Ovary (tissue), 3 donors: ENCODE data around the gene MRRF.

Experiments
- POLR2A ChIP-seq: fragments of 450-650 bp; IDR thresholded peaks from one replicate; pipeline ENCODE4 v1.6.1; 2017; ENCODE audit warnings: antibody characterized with exemption, mild to moderate bottlenecking, moderate library complexity
- TF ChIP-seq, protein P1 (sequence below), 3 donors: fragments of 450-650 bp in 2 of 3; fragments of 200-600 bp in 1 of 3; IDR thresholded peaks; one replicate each; pipeline versions ENCODE4 v1.5.1 to v1.8.0; 2016 to 2022; ENCODE audit warnings: antibody characterized with exemption in 3 of 3, mild to moderate bottlenecking in 1 of 3
- donor health status: DM: no; HTN: no; CAD: no.

DNA sequence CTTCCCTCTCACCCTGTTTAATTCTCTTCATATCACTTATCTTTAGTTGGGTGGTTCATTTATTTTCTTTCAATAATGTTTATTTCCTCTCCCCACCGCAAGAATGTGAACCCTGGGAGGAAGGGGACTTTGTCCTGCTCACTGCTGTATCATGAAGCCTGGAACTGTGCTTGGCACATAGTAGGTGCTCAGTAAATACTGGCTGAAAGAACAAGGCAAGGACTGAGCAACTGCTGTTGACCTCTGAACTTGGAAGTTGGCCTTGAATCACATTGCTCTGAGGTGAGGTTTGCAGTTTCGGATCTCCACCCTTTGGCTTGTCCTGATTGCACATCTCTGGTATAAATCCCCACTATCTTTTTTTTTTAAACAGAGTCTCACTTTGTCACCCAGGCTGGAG lies 84.1 kb downstream of the MRRF start:
- no peak for TF ChIP-seq POLR2A
- TF ChIP-seq, protein P1, sequence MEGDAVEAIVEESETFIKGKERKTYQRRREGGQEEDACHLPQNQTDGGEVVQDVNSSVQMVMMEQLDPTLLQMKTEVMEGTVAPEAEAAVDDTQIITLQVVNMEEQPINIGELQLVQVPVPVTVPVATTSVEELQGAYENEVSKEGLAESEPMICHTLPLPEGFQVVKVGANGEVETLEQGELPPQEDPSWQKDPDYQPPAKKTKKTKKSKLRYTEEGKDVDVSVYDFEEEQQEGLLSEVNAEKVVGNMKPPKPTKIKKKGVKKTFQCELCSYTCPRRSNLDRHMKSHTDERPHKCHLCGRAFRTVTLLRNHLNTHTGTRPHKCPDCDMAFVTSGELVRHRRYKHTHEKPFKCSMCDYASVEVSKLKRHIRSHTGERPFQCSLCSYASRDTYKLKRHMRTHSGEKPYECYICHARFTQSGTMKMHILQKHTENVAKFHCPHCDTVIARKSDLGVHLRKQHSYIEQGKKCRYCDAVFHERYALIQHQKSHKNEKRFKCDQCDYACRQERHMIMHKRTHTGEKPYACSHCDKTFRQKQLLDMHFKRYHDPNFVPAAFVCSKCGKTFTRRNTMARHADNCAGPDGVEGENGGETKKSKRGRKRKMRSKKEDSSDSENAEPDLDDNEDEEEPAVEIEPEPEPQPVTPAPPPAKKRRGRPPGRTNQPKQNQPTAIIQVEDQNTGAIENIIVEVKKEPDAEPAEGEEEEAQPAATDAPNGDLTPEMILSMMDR (IDR thresholded peaks at IDR 0.05) = no peak
